ENCODE measurements around the gene OLFM3.

The OLFM3 gene

DNA sequence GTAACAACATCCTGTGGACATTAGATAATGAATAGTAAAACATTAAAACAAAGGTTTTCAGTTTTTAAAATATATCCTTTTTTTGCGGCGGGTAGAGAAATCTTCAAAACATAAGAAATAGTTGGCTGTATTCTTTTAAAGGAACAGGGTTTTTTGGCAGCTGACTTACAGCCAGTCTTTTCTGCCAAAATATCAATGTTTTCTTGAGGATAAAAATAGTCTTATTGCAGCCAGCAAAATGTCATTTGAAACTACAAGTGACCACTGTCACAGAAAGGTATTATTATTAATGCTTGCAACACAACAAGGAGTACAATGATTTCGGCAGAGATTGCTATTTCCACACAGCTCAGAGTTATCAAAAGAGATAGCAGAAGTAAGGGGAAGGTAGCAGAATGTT is 21.4 kb downstream of the OLFM3 start:
- no peak for DNase-seq (ENCODE audit: extremely low spot score)
- ChIA-PET POLR2A (no interaction called here), CTCF (no interaction called here)
- TF ChIP-seq BHLHE40 (IDR thresholded peaks at IDR 0.05; ENCODE audit: borderline replicate concordance) (no peak), SUZ12 (IDR thresholded peaks at IDR 0.05) (no peak), CTBP1 (IDR thresholded peaks at IDR 0.05; ENCODE audit: borderline replicate concordance) (no peak), SP1 (IDR thresholded peaks at IDR 0.05) (no peak), LEF1 (IDR thresholded peaks at IDR 0.05; ENCODE audit: borderline replicate concordance) (no peak), ZNF384 (IDR thresholded peaks at IDR 0.05) (no peak), ARNT (IDR thresholded peaks at IDR 0.05) (no peak), HDGF (IDR thresholded peaks at IDR 0.05; ENCODE audit: borderline replicate concordance) (no peak), ELF4 (IDR thresholded peaks at IDR 0.05) (no peak), FOXA1 (IDR thresholded peaks at IDR 0.05) (no peak), TARDBP (IDR thresholded peaks at IDR 0.05) (no peak), FOXK2 (IDR thresholded peaks at IDR 0.05) (no peak), FOXM1 (IDR thresholded peaks at IDR 0.05; ENCODE audit: borderline replicate concordance) (no peak), NFRKB (IDR thresholded peaks at IDR 0.05) (no peak), L3MBTL2 (conservative IDR thresholded peaks at IDR 0.05) (no peak)
- TF ChIP-seq, protein P1, sequence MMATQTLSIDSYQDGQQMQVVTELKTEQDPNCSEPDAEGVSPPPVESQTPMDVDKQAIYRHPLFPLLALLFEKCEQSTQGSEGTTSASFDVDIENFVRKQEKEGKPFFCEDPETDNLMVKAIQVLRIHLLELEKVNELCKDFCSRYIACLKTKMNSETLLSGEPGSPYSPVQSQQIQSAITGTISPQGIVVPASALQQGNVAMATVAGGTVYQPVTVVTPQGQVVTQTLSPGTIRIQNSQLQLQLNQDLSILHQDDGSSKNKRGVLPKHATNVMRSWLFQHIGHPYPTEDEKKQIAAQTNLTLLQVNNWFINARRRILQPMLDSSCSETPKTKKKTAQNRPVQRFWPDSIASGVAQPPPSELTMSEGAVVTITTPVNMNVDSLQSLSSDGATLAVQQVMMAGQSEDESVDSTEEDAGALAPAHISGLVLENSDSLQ (IDR thresholded peaks at IDR 0.05), result no peak

DNA sequence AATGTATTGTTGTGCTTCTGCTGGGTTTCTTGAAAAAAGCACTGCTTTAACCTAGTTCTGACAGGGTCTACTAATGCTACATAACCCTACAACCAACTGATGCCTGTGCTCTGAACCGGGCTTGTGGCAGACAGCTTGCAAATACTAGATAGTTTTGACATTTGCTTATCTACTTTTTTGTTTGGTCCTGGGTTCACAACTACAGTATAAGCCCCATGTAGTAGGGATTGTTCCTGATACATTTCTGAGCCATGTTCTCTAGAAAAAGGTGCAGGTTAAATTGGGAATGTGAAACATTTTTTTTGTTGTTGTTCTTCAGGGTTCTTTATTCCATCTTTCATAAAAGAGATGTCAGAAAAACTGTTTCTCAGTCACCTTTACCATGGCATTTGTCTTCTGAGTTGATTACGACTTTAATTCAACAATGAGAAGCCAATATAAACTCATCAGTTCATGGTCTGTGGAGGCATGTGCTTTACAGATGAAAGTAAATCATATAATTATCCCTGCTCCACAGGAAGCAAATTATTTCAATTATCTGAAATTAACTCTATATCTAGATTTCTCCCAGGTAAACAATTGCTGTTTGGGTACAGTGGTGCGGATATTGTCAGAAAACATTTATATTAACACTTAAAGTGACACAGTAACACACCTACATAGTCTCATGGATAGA is 22.0 kb downstream of the OLFM3 start:
- POLR2A ChIA-PET, result no interaction called here
- CTCF ChIA-PET, result no interaction called here
- TF ChIP-seq ELF4 (IDR thresholded peaks at IDR 0.05) (no peak), TARDBP (IDR thresholded peaks at IDR 0.05) (no peak), ARNT (IDR thresholded peaks at IDR 0.05) (no peak), LEF1 (IDR thresholded peaks at IDR 0.05; ENCODE audit: borderline replicate concordance) (no peak), ZNF384 (IDR thresholded peaks at IDR 0.05) (no peak), SP1 (IDR thresholded peaks at IDR 0.05) (no peak), CTBP1 (IDR thresholded peaks at IDR 0.05; ENCODE audit: borderline replicate concordance) (no peak)
- TF ChIP-seq, protein P1 (IDR thresholded peaks at IDR 0.05), result no peak
- no peak for DNase-seq (ENCODE audit: extremely low spot score)

DNA sequence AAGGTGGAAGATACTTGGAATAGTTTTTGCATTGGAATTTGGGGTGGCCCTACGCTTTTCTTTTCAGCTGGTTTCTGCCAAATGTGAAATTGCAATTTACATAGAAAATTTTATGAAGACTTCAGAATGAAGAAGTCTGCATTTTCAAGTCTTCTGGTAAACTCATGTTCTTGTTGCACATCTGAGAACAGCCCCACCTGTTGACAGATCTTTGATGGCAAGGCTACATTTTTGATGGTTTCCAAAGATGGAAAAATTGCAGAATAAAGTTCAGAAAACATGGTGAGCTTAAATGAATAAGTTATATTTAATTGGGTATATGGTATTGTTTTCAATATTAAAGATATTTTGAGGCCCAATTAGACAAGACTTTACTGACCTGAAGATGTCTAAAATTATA is 25.4 kb downstream of the OLFM3 start:
- POLR2A ChIA-PET, result no interaction called here
- DNase-seq (ENCODE audit: extremely low spot score), result no peak
- CTCF ChIA-PET, result no interaction called here
- no peak for TF ChIP-seq ZNF384 (IDR thresholded peaks at IDR 0.05)
- no peak for TF ChIP-seq FOXA1 (IDR thresholded peaks at IDR 0.05)
- TF ChIP-seq CTBP1 (IDR thresholded peaks at IDR 0.05; ENCODE audit: borderline replicate concordance), result no peak
- TF ChIP-seq ELF4 (IDR thresholded peaks at IDR 0.05), result no peak
- TF ChIP-seq FOXM1 (IDR thresholded peaks at IDR 0.05; ENCODE audit: borderline replicate concordance), result no peak
- no peak for TF ChIP-seq SP1 (IDR thresholded peaks at IDR 0.05)
- no peak for TF ChIP-seq TARDBP (IDR thresholded peaks at IDR 0.05)
- no peak for TF ChIP-seq HDGF (IDR thresholded peaks at IDR 0.05; ENCODE audit: borderline replicate concordance)
- TF ChIP-seq BHLHE40 (IDR thresholded peaks at IDR 0.05; ENCODE audit: borderline replicate concordance), result no peak

DNA sequence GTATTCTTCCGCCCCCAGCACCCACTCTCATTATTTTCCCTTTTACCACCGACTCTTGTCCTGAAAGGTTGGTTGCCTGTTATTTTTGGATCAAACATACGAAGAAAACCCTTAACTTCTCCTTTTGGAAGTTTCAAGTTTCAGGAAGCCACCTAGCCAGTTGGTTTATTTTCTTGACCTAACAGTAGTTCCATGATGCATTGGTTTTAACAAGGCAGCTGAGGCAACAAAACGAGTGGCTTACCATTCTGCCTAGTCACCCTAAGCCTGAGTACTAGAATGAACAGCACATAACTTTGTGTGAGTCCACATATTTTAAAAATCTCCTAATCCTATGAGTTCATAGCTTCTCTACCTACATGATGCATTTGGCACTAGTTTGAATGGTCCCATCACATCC is 28.9 kb downstream of the OLFM3 start:
- POLR2A ChIA-PET, result no interaction called here
- no peak for TF ChIP-seq ELF4 (IDR thresholded peaks at IDR 0.05)
- TF ChIP-seq BHLHE40 (IDR thresholded peaks at IDR 0.05; ENCODE audit: borderline replicate concordance), result no peak
- TF ChIP-seq TARDBP (IDR thresholded peaks at IDR 0.05), result no peak
- TF ChIP-seq, protein P1 (IDR thresholded peaks at IDR 0.05), result no peak
- TF ChIP-seq ZNF384 (IDR thresholded peaks at IDR 0.05), result no peak
- no peak for TF ChIP-seq CTBP1 (IDR thresholded peaks at IDR 0.05; ENCODE audit: borderline replicate concordance)
- no peak for TF ChIP-seq NFRKB (IDR thresholded peaks at IDR 0.05)
- TF ChIP-seq SP1 (IDR thresholded peaks at IDR 0.05), result no peak
- TF ChIP-seq FOXK2 (IDR thresholded peaks at IDR 0.05), result no peak
- no peak for TF ChIP-seq FOXM1 (IDR thresholded peaks at IDR 0.05; ENCODE audit: borderline replicate concordance)
- no peak for DNase-seq (ENCODE audit: extremely low spot score)
- CTCF ChIA-PET, result no interaction called here

DNA sequence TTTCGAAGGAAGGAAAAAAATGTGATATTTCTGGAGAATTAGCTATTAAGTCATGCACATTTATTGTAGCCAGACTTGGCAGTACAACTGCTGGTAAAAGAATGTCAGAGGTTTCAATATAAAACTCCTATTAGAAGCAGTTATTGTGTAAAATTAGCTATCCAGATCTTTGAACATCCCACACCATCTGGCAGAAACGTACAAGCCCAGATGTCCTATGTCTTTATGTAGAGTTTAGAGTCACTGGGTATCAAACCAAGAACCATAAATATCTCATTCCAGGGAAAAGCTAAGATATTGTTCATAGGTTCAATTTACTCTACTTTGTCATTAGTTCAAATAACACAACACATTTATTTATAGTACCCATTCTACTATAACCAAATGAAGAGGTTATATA is 31.4 kb downstream of the OLFM3 start:
- TF ChIP-seq ELF4 (IDR thresholded peaks at IDR 0.05), result no peak
- no peak for TF ChIP-seq NFRKB (IDR thresholded peaks at IDR 0.05)
- TF ChIP-seq FOXK2 (IDR thresholded peaks at IDR 0.05), result no peak
- TF ChIP-seq SP1 (IDR thresholded peaks at IDR 0.05), result no peak
- TF ChIP-seq FOXA1 (IDR thresholded peaks at IDR 0.05), result no peak
- CTCF ChIA-PET, result no interaction called here
- POLR2A ChIA-PET, result no interaction called here
- no peak for DNase-seq (ENCODE audit: extremely low spot score)

DNA sequence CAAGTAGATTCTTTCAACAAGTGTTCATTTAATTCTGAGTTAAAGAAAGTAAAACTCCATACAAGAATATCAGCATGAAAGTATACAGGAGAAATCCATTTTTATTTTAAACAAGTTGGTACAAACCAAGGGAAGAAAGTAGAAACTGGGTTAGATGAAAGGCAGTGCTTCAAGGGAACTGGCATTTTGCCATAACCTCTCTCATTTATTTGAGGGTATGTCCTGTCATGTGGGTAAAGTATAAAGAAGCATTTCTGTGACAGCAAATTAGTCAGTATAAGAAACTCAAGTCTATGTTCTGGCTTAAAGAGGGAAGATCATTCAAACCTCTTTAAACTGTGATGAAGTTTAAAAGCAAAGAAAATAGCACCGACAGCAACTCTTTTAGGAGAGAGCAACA is 32.0 kb downstream of the OLFM3 start:
- no peak for DNase-seq (ENCODE audit: extremely low spot score)
- ChIA-PET CTCF (no interaction called here), POLR2A (no interaction called here)
- TF ChIP-seq ARNT (IDR thresholded peaks at IDR 0.05) (no peak), LEF1 (IDR thresholded peaks at IDR 0.05; ENCODE audit: borderline replicate concordance) (no peak), FOXA1 (IDR thresholded peaks at IDR 0.05) (no peak), FOXK2 (IDR thresholded peaks at IDR 0.05) (no peak), NFRKB (IDR thresholded peaks at IDR 0.05) (no peak), SUZ12 (IDR thresholded peaks at IDR 0.05) (no peak), FOXM1 (IDR thresholded peaks at IDR 0.05; ENCODE audit: borderline replicate concordance) (no peak)

DNA sequence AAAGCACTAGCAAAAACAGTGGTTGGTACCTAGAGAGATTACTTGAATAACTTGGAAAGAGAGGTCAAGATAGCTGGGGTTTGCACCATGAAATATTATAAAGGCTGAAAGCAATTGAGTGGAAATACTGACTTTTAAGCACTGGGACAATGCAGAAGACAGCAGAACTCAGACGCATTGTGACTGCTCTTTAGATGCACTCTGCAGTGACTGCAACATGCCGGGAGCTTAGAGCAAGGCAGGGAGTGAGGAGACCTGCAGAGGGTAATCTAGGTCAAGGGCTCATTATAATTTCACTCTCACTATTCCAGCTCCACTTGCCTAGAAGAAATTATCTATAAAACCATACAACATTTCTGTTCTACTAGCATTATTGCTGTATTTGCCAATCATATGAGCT is 36.6 kb downstream of the OLFM3 start:
- ChIA-PET POLR2A (no interaction called here), CTCF (interaction anchor here (0.6 kb wide), 2 partner anchors 162 to 366 kb away, joined by 3 to 4 read pairs; no protein-coding TSS in a partner anchor)
- no peak for DNase-seq (ENCODE audit: extremely low spot score)
- TF ChIP-seq LEF1 (IDR thresholded peaks at IDR 0.05; ENCODE audit: borderline replicate concordance), result no peak
- no peak for TF ChIP-seq FOXA1 (IDR thresholded peaks at IDR 0.05)
- TF ChIP-seq, protein P1 (IDR thresholded peaks at IDR 0.05), result no peak
- no peak for TF ChIP-seq FOXM1 (IDR thresholded peaks at IDR 0.05; ENCODE audit: borderline replicate concordance)
- no peak for TF ChIP-seq CTBP1 (IDR thresholded peaks at IDR 0.05; ENCODE audit: borderline replicate concordance)
- TF ChIP-seq BHLHE40 (IDR thresholded peaks at IDR 0.05; ENCODE audit: borderline replicate concordance), result no peak
- no peak for TF ChIP-seq ELF4 (IDR thresholded peaks at IDR 0.05)
- no peak for TF ChIP-seq SP1 (IDR thresholded peaks at IDR 0.05)
- no peak for TF ChIP-seq HDGF (IDR thresholded peaks at IDR 0.05; ENCODE audit: borderline replicate concordance)
- TF ChIP-seq ARNT (IDR thresholded peaks at IDR 0.05), result no peak
- no peak for TF ChIP-seq L3MBTL2 (conservative IDR thresholded peaks at IDR 0.05)
- TF ChIP-seq NFRKB (IDR thresholded peaks at IDR 0.05), result no peak
- TF ChIP-seq SUZ12 (IDR thresholded peaks at IDR 0.05), result no peak
- no peak for TF ChIP-seq FOXK2 (IDR thresholded peaks at IDR 0.05)
- no peak for TF ChIP-seq ZNF384 (IDR thresholded peaks at IDR 0.05)
- TF ChIP-seq TARDBP (IDR thresholded peaks at IDR 0.05), result no peak

All from HEK293T (cell line).